Right lobe of liver (tissue), 6 donors: ENCODE measurements around the gene EML6. TPM values are rescaled to one million over a fixed set of nuclear protein-coding genes. Genes with fewer than 3 reads are reported as not detected.

ENCODE experiments used
- ATAC-seq, 4 donors: fragments of 200-7000 bp; cut with Tn5 transposase; one replicate each; pipeline ENCODE4 v1.9.1; 2020; ENCODE audit warnings: mild to moderate bottlenecking in 4 of 4, moderate library complexity in 4 of 4
- DNase-seq, 3 donors: peaks; one replicate each; pipeline ENCODE4 v3.0.0-alpha.2; 2020
- H3K27ac ChIP-seq, 3 donors: fragments of 200-600 bp; one replicate each; pipeline ENCODE4 v1.8.0; 2022
- H3K27me3 ChIP-seq, 2 donors: fragments of 200-600 bp; one replicate each; pipeline ENCODE4 v1.8.0; 2022
- H3K36me3 ChIP-seq, 4 donors: fragments of 200-600 bp; sonication (generic) in 1 of 4; one replicate each; pipeline versions ENCODE4 v1.5.1 to v1.8.0; 2017 to 2022; ENCODE audit warnings: control low read depth in 1 of 4
- H3K4me1 ChIP-seq, 4 donors: fragments of 200-600 bp; sonication (generic) in 1 of 4; one replicate each; pipeline versions ENCODE4 v1.5.1 to v1.8.0; 2017 to 2022; ENCODE audit warnings: control low read depth in 1 of 4
- H3K4me3 ChIP-seq, 3 donors: fragments of 200-600 bp; one replicate each; pipeline ENCODE4 v1.8.0; 2022
- H3K9me3 ChIP-seq, 4 donors: fragments of 200-600 bp; sonication (generic) in 1 of 4; one replicate each; pipeline versions ENCODE4 v1.5.1 to v1.8.0; 2017 to 2022; ENCODE audit warnings: control low read depth in 1 of 4
- CTCF ChIP-seq, 4 donors: fragments of 200-600 bp in 3 of 4; fragments of 450-650 bp in 1 of 4; IDR thresholded peaks; one replicate each; pipeline versions ENCODE4 v1.5.1 to v1.8.0; 2016 to 2022; ENCODE audit warnings: antibody characterized with exemption in 4 of 4, mild to moderate bottlenecking in 2 of 4
- POLR2A ChIP-seq: fragments of 450-650 bp; IDR thresholded peaks from one replicate; pipeline ENCODE4 v1.6.1; 2017; ENCODE audit warnings: antibody characterized with exemption, mild to moderate bottlenecking
- WGBS: methylation state at CpG from one replicate; pipeline ENCODE4 v1.1.6; 2018; ENCODE audit warnings: low coverage, low lambda C conversion rate; ENCODE audit not compliant: insufficient coverage; ENCODE audit errors: missing lambda C conversion rate; 5-methylcytosine and 5-hydroxymethylcytosine counted together
- intact Hi-C, 2 donors: fragments of 100-400 bp; cut with DNase I; formaldehyde crosslinking; loops; one replicate each; pipeline versions ENCODE4 v1.11.2 to v1.14.1; 2022
- total RNA-seq, 6 experiments: library from RNA; depleted of rRNA in 2 of 6; stranded (reverse); fragments of >200 nt in 2 of 6; fragmentation: NEBNext Ultra II Directional in 3 of 6; extraction: Animal tissue kit (Norgen Biotek cat#: 25700) in 3 of 6; gene quantifications; one replicate each; pipeline versions ENCODE4 v1.1.0 to v1.2.4, GENCODE V29; 2016 to 2023
- donor health status: DM: no; HTN: yes; CAD: no.
- donor health status: DM: no; HTN: no; CAD: no.
- donor health status: DM: no; HTN: no; CAD: no.
- donor health status: DM: no; HTN: yes; CAD: no.
- donor health status: DM: no; HTN: yes; CAD: no.

EML6 gene
- total RNA-seq, 6 experiments from 2014 or later = 0.82 to 2.5 (median 1.5) TPM

GRCh38 chr2:54735636-54736035 lies 12.2 kb downstream of the EML6 start:
- H3K27ac ChIP-seq = no peak overlapping the region
- no peaks in the 10 kb centered on the region for H3K4me1 ChIP-seq
- no peak overlapping the region for H3K4me3 ChIP-seq
- 60% methylated on average over 2 of the region's 2 CpGs for WGBS
- no peaks in the 10 kb centered on the region for H3K9me3 ChIP-seq
- H3K27me3 ChIP-seq = no peaks in the 10 kb centered on the region
- DNase-seq = no peak
- no peaks in the 10 kb centered on the region for H3K36me3 ChIP-seq
- TF ChIP-seq CTCF (IDR thresholded peaks at IDR 0.05) (no peak), POLR2A (no peak)
- ATAC-seq = no peak
- intact Hi-C loops = no loop called here

- TF ChIP-seq POLR2A (no peak), CTCF (IDR thresholded peaks at IDR 0.05) (no peak)
- H3K27me3 ChIP-seq = no peaks in the 10 kb centered on the region
- no peak for DNase-seq
- H3K27ac ChIP-seq = no peak overlapping the region
- no peaks in the 10 kb centered on the region for H3K4me1 ChIP-seq
- H3K36me3 ChIP-seq = no peaks in the 10 kb centered on the region
- no peaks in the 10 kb centered on the region for H3K9me3 ChIP-seq
- intact Hi-C loops = no loop called here
- H3K4me3 ChIP-seq = no peak overlapping the region
- ATAC-seq = no peak
Observed at GRCh38 chr2:54738281-54738680, 14.8 kb downstream of the EML6 start.

- intact Hi-C loops = no loop called here
Observed at GRCh38 chr2:54740333-54740732, 16.9 kb downstream of the EML6 start.

GRCh38 chr2:54741250-54741649 lies 17.8 kb downstream of the EML6 start:
- no peak overlapping the region for H3K4me3 ChIP-seq
- intact Hi-C loops = no loop called here
- no peaks in the 10 kb centered on the region for H3K9me3 ChIP-seq
- no peaks in the 10 kb centered on the region for H3K27me3 ChIP-seq
- ATAC-seq (no peak), DNase-seq (no peak)
- 78% methylated on average over 1 of the region's 1 CpG for WGBS
- TF ChIP-seq POLR2A (no peak), CTCF (IDR thresholded peaks at IDR 0.05) (no peak)
- H3K27ac ChIP-seq = no peak overlapping the region
- H3K4me1 ChIP-seq = no peaks in the 10 kb centered on the region
- H3K36me3 ChIP-seq = no peaks in the 10 kb centered on the region

More at GRCh38 chr2:54740333-54740732, 16.9 kb downstream of the EML6 start:
- H3K27ac ChIP-seq = no peak overlapping the region
- H3K9me3 ChIP-seq = no peaks in the 10 kb centered on the region
- peak in 1 of 4 donors; percentile 11 for ATAC-seq
- TF ChIP-seq CTCF (IDR thresholded peaks at IDR 0.05) (no peak), POLR2A (no peak)
- no peaks in the 10 kb centered on the region for H3K36me3 ChIP-seq
- no peak for DNase-seq
- H3K4me1 ChIP-seq = no peaks in the 10 kb centered on the region
- 31% methylated on average over 2 of the region's 2 CpGs for WGBS
- no peaks in the 10 kb centered on the region for H3K27me3 ChIP-seq
- H3K4me3 ChIP-seq = no peak overlapping the region

GRCh38 chr2:54750040-54750439 lies 26.6 kb downstream of the EML6 start:
- peak; percentile 53 to 84 (median 80) for DNase-seq
- Histone ChIP-seq H3K4me1 (peaks cover 0 to 6% (median 0%) of the 10 kb centered on the region in 4 donors), H3K36me3 (no peaks in the 10 kb centered on the region), H3K27me3 (no peaks in the 10 kb centered on the region), H3K4me3 (no peak overlapping the region), H3K27ac (peak overlapping the region in 1 of 3 donors; percentile 37), H3K9me3 (no peaks in the 10 kb centered on the region)
- TF ChIP-seq CTCF (IDR thresholded peaks at IDR 0.05) (no peak), POLR2A (no peak)
- peak; percentile 79 to 97 (median 90) for ATAC-seq
- 16% methylated on average over 4 of the region's 5 CpGs for WGBS
- intact Hi-C loops = no loop called here
